Upper lobe of left lung (tissue), 6 donors: ENCODE measurements around the gene SLC7A6. TPM values are rescaled to one million over a fixed set of nuclear protein-coding genes. Genes with fewer than 3 reads are reported as not detected.

ENCODE experiments used
- ATAC-seq, 2 donors: fragments of 200-7000 bp; cut with Tn5 transposase; one replicate each; pipeline ENCODE4 v1.9.1; 2022; ENCODE audit warnings: mild to moderate bottlenecking in 2 of 2, moderate library complexity in 2 of 2; ENCODE audit not compliant: low FRiP score in 2 of 2
- DNase-seq, 2 donors: peaks; one replicate each; pipeline ENCODE4 v3.0.0-alpha.2; 2019 to 2020
- H3K27ac ChIP-seq, 4 donors: fragments of 200-600 bp; sonication (generic); one replicate each; pipeline ENCODE4 v1.5.1; 2016 to 2019
- H3K27me3 ChIP-seq, 4 donors: fragments of 200-600 bp; sonication (generic); one replicate each; pipeline ENCODE4 v1.5.1; 2017 to 2019
- H3K36me3 ChIP-seq, 4 donors: fragments of 200-600 bp; sonication (generic); one replicate each; pipeline ENCODE4 v1.5.1; 2016 to 2019
- H3K4me1 ChIP-seq, 4 donors: fragments of 200-600 bp; sonication (generic); one replicate each; pipeline ENCODE4 v1.5.1; 2018 to 2019
- H3K4me3 ChIP-seq, 4 donors: fragments of 200-600 bp; sonication (generic); one replicate each; pipeline ENCODE4 v1.5.1; 2017 to 2019; ENCODE audit warnings: mild to moderate bottlenecking in 2 of 4, moderate library complexity in 1 of 4
- H3K9me3 ChIP-seq, 4 donors: fragments of 200-600 bp; sonication (generic); one replicate each; pipeline ENCODE4 v1.5.1; 2018 to 2019
- CTCF ChIP-seq, 6 experiments: fragments of 450-650 bp in 4 of 6; fragments of 200-600 bp in 2 of 6; sonication (generic) in 2 of 6; IDR thresholded peaks; one replicate each; pipeline ENCODE4 v1.5.1; 2016 to 2019; ENCODE audit warnings: antibody characterized with exemption in 6 of 6
- EP300 ChIP-seq, 4 donors: sonication (generic); formaldehyde crosslinking; IDR thresholded peaks; one replicate each; pipeline ENCODE4 v1.5.1; 2017; ENCODE audit warnings: antibody characterized with exemption in 4 of 4, control low read depth in 2 of 4
- POLR2A ChIP-seq, 4 donors: fragments of 450-650 bp; IDR thresholded peaks; one replicate each; pipeline ENCODE4 v1.5.1; 2016 to 2017; ENCODE audit warnings: antibody characterized with exemption in 4 of 4, mild to moderate bottlenecking in 2 of 4
- POLR2AphosphoS5 ChIP-seq, 2 donors: sonication (generic); formaldehyde crosslinking; IDR thresholded peaks; one replicate each; pipeline ENCODE4 v1.5.1; 2017; ENCODE audit warnings: antibody characterized with exemption in 2 of 2
- WGBS, 2 donors: methylation state at CpG; one replicate each; pipeline ENCODE4 v1.1.5; 2017 to 2018; 5-methylcytosine and 5-hydroxymethylcytosine counted together
- total RNA-seq, 6 donors: library from RNA; depleted of rRNA in 4 of 6; stranded (reverse); fragments of >200 nt in 4 of 6; gene quantifications; one replicate each; pipeline versions ENCODE4 v1.1.0 to v1.2.1, GENCODE V29; 2016 to 2021
- donor health status: DM: no; HTN: no; CAD: no; lungs with moderate emphysema.
- donor health status: DM: no; HTN: yes; CAD: no; lungs with severe emphysema.

The SLC7A6 gene
- total RNA-seq, 6 donors from 2014 or later: 44.9 to 109 (median 49.5) TPM

- 71 to 81% methylated on average over 6 of the region's 6 CpGs for WGBS, 2 donors
- H3K27ac ChIP-seq: no peak overlapping the region
Measured at GRCh38 chr16:68296693-68297092, 32.4 kb downstream of the SLC7A6 start.

GRCh38 chr16:68297908-68298307, 33.6 kb downstream of the SLC7A6 start:
- WGBS, 2 donors: 66 to 71% methylated on average over 3 of the region's 3 CpGs
- H3K4me1 ChIP-seq: no peaks in the 10 kb centered on the region
- no peaks in the 10 kb centered on the region for H3K9me3 ChIP-seq
- ATAC-seq (no peak), DNase-seq (no peak)
- H3K27ac ChIP-seq: no peak overlapping the region
- no peaks in the 10 kb centered on the region for H3K27me3 ChIP-seq
- TF ChIP-seq EP300 (IDR thresholded peaks at IDR 0.05) (no peak), POLR2AphosphoS5 (IDR thresholded peaks at IDR 0.05) (no peak), POLR2A (IDR thresholded peaks at IDR 0.05) (no peak), CTCF (IDR thresholded peaks at IDR 0.05) (no peak)
- no peak overlapping the region for H3K4me3 ChIP-seq
- H3K36me3 ChIP-seq: peaks cover 24 to 100% (median 78%) of the 10 kb centered on the region in 4 donors

More at GRCh38 chr16:68296693-68297092, 32.4 kb downstream of the SLC7A6 start:
- H3K9me3 ChIP-seq: no peaks in the 10 kb centered on the region
- H3K36me3 ChIP-seq: peaks cover 18 to 100% (median 73%) of the 10 kb centered on the region in 4 donors
- no peak overlapping the region for H3K4me3 ChIP-seq
- no peaks in the 10 kb centered on the region for H3K4me1 ChIP-seq
- ATAC-seq (no peak), DNase-seq (peak in 1 of 2 donors; percentile 30)
- H3K27me3 ChIP-seq: no peaks in the 10 kb centered on the region
- TF ChIP-seq EP300 (IDR thresholded peaks at IDR 0.05) (no peak), CTCF (IDR thresholded peaks at IDR 0.05) (no peak), POLR2A (IDR thresholded peaks at IDR 0.05) (no peak), POLR2AphosphoS5 (IDR thresholded peaks at IDR 0.05) (no peak)

GRCh38 chr16:68298312-68298711, 34.0 kb downstream of the SLC7A6 start:
- TF ChIP-seq POLR2A (IDR thresholded peaks at IDR 0.05): no peak
- no peak for TF ChIP-seq CTCF (IDR thresholded peaks at IDR 0.05)
- TF ChIP-seq EP300 (IDR thresholded peaks at IDR 0.05): no peak
- TF ChIP-seq POLR2AphosphoS5 (IDR thresholded peaks at IDR 0.05): no peak
- WGBS, 2 donors: 70 to 85% methylated on average over 3 of the region's 3 CpGs
- no peak for ATAC-seq
- no peak for DNase-seq
- no peaks in the 10 kb centered on the region for H3K27me3 ChIP-seq
- H3K36me3 ChIP-seq: peaks cover 24 to 100% (median 79%) of the 10 kb centered on the region in 4 donors
- H3K4me3 ChIP-seq: no peak overlapping the region
- H3K27ac ChIP-seq: no peak overlapping the region
- no peaks in the 10 kb centered on the region for H3K9me3 ChIP-seq
- no peaks in the 10 kb centered on the region for H3K4me1 ChIP-seq

- Histone ChIP-seq H3K4me1 (no peaks in the 10 kb centered on the region), H3K4me3 (no peak overlapping the region), H3K9me3 (no peaks in the 10 kb centered on the region), H3K36me3 (peaks cover 24 to 100% (median 79%) of the 10 kb centered on the region in 4 donors), H3K27ac (no peak overlapping the region), H3K27me3 (no peaks in the 10 kb centered on the region)
- 67 to 80% methylated on average over 5 of the region's 5 CpGs for WGBS, 2 donors
- no peak for DNase-seq
- TF ChIP-seq POLR2AphosphoS5 (IDR thresholded peaks at IDR 0.05) (no peak), EP300 (IDR thresholded peaks at IDR 0.05) (no peak), CTCF (IDR thresholded peaks at IDR 0.05) (no peak), POLR2A (IDR thresholded peaks at IDR 0.05) (no peak)
- peak in 1 of 2 donors; percentile 41 for ATAC-seq
Measured at GRCh38 chr16:68298907-68299561, 34.7 kb downstream of the SLC7A6 start.
